ENCODE measurements around the gene ZBTB12.
"Not testable (repeated sequence)": the region's sequence is repeated elsewhere in the genome, so short reads cannot be mapped to it uniquely, and the experiment has no call there.

ZBTB12 gene

GRCh38 chr6:31919624-31920303, 17.9 kb upstream of the ZBTB12 start:
- FAIRE-seq: no peak

GRCh38 chr6:31918069-31918720, 16.3 kb upstream of the ZBTB12 start:
- FAIRE-seq: no peak

GRCh38 chr6:31915756-31916155, 13.9 kb upstream of the ZBTB12 start:
- FAIRE-seq: no peak

- FAIRE-seq: no peak
Observed at GRCh38 chr6:31915351-31915750, 13.5 kb upstream of the ZBTB12 start.

- no peak for FAIRE-seq
Observed at GRCh38 chr6:31911826-31912585, 10.1 kb upstream of the ZBTB12 start.

GRCh38 chr6:31909298-31909697, 7.4 kb upstream of the ZBTB12 start:
- FAIRE-seq: not testable (repeated sequence)

GRCh38 chr6:31908791-31909190, 6.9 kb upstream of the ZBTB12 start:
- no peak for FAIRE-seq

GRCh38 chr6:31908255-31908654, 6.4 kb upstream of the ZBTB12 start:
- not testable (repeated sequence) for FAIRE-seq

- no peak for FAIRE-seq
Observed at GRCh38 chr6:31907158-31907813, 5.4 kb upstream of the ZBTB12 start.

- not testable (repeated sequence) for FAIRE-seq
Observed at GRCh38 chr6:31906727-31907126, 4.8 kb upstream of the ZBTB12 start.

- no peak for FAIRE-seq
Observed at GRCh38 chr6:31906122-31906521, 4.2 kb upstream of the ZBTB12 start.

GRCh38 chr6:31905041-31905440, 3.2 kb upstream of the ZBTB12 start:
- FAIRE-seq: no peak

GRCh38 chr6:31903957-31904356, 2.1 kb upstream of the ZBTB12 start:
- no peak for FAIRE-seq

- no peak for FAIRE-seq
Observed at GRCh38 chr6:31901415-31901952, 402 bp downstream of the ZBTB12 start.

- no peak for FAIRE-seq
Observed at GRCh38 chr6:31900917-31901414, 920 bp downstream of the ZBTB12 start.

GRCh38 chr6:31899882-31900722, 1.8 kb downstream of the ZBTB12 start:
- FAIRE-seq: no peak

- FAIRE-seq: no peak
Observed at GRCh38 chr6:31899215-31899614, 2.7 kb downstream of the ZBTB12 start.

GRCh38 chr6:31898383-31899011, 3.4 kb downstream of the ZBTB12 start:
- FAIRE-seq: peak; percentile 86

GRCh38 chr6:31897612-31898382, 4.1 kb downstream of the ZBTB12 start, which contains the start of gene EHMT2:
TSS of gene EHMT2 (minus strand) at chr6:31897698. CDS start at chr6:31897677, 21 bp downstream.
- FAIRE-seq: no peak

- FAIRE-seq: no peak
Observed at GRCh38 chr6:31896856-31897611, 4.9 kb downstream of the ZBTB12 start.
